HG03342 (cell line): Measurements from ENCODE around the gene PROK1.

Experiments used
- ATAC-seq: cut with Tn5 transposase; IDR thresholded peaks from one replicate; pipeline ENCODE4 v1.9.1; 2021; ENCODE audit warnings: mild to moderate bottlenecking, moderate library complexity; ENCODE audit not compliant: unreplicated experiment

The PROK1 gene

DNA sequence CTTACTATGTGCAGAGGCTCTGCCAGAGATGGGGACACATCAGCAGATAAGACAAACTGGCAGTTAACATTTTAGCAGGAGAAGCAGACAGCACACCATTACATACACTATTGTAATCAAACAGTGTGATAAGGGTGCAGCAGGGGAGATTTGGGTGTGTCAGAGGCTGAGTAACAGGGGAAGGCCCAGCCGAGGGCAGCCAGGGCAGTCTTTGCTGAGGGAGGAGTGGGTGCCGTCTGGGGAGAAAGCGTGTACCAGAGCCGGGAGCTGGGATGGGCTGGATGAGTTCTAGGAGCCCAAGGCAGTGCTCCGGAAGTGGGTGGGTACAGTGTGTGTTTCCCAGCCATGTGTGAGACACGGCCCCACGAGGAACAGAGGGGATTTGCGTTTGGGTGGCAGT lies 36.8 kb downstream of the PROK1 start:
- no peak for ATAC-seq

DNA sequence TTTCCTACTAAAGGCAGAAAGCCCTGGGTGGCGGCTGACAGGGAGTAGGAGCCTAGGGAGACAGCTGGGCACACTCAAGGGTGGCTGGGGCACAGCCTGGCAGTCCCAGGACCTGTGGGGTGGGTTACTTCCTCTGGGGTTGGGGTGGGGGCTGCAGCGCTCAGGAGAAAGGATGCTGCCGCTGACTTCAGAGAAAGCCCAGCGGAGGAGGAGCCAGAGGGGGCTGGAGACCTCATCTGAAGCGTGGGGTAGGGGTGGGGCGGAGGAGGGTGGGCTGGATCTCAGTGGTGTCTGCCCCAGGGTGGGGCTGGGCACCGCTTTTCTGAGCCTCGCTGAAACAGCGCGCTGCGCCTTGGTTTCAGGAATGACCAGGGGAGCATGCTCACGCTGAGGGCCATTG lies 37.2 kb downstream of the PROK1 start:
- no peak for ATAC-seq

DNA sequence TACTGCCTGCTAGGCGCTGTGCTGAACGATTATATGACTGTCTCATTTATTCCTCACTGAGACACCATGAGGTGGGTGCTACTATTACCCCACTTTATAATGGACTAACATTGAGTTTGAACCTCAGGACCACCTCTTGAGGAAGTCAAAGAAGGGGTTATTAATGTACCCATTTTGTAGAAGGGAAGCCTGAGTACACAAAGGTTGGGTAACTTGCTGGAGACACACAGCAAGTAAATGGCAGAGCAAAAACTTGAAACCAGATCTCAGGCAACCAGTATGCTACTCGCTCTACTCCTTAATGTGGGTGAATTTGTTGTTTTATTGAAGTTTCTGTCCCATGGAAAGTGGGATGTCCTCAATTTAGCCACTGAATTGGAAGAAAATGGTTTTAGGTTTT lies 37.9 kb downstream of the PROK1 start:
- no peak for ATAC-seq

DNA sequence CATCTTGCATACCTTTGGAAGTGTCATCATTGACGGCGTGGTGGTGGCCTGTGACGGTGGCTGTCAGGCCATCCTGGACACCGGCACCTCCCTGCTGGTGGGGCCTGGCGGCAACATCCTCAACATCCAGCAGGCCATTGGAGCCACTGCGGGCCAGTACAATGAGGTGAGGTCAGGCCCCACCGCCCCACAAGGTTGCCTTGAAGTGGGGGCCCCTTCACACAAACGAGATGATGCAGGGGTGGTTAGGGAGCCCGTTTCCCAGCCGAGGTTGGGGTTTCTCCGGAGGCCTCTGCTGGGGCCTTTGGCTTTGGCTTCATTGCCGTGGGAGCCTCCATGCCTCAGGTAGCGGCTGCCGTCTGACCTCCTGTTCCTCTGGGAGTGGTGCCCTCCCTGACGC lies 38.5 kb downstream of the PROK1 start:
- no peak for ATAC-seq

DNA sequence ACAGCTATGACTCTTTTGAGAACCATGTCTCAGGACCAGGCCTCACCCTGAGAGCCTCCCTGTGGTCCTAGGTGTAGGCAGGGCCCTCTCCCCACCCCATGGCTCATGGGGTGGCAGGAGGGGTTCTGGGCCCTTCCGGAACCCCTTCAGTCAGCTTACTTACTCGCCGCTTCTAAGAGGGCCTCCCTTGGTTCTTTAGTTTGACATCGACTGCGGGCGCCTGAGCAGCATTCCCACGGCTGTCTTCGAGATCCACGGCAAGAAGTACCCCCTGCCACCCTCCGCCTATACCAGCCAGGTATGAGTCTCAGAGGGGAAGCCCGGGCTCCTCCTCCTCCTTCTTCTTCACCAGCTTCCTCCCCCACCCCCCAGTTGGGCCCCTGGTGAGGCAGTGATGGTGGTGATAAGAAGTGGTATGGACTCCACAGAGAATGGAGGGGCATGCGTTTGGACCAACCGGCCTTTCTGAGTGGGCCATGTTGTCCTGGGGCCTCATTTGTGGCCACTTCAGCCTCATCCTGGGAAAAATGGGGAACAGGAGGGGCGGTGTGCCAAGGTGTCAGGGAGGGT lies 39.1 kb downstream of the PROK1 start:
- ATAC-seq = no peak

DNA sequence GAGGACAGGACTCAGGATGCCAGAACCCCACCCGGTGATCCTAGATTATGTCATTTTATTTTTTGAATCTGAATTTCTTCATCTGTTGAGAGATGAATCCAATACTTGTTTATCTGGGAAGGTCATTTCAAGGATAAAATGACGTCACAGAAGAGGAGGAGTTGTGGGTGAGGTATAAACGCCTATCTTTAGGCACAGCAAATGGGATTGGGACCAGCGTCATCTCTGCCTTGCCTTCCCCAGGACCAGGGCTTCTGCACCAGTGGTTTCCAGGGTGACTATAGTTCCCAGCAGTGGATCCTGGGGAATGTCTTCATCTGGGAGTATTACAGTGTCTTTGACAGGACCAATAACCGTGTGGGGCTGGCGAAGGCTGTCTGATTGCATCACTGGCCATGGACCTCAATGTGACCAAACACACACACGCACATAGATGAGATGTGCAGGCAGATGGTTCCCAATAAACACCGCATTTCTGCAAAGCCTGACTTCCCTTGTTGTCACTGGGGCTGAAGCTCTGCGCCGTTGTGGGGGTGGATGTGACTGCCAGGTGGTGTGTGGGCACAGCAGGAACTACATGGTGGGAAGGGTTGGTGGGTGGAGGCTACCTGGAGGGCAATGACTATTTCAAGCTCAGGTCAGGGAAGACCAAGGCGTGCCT lies 40.0 kb downstream of the PROK1 start:
- ATAC-seq = no peak

DNA sequence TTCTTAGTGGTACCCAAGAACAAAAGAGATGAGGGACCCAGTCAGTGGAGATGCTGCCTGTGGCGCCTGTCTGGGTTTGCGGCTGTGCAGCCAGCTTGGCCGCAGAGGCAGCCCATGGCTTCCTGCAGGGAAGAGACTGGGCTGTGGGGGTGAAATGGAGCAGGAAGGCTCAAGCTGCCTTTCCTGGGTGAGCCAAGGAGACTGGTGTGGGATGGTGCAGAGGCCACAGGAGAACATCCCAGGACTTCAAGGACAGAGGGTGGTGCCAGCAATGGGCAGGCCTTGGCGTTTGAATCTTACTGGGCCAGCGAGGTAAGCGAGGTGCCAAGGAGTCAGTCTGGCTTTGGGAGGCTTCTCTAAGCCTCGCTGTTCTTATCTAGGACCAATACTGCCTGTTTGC lies 41.6 kb downstream of the PROK1 start:
- no peak for ATAC-seq

DNA sequence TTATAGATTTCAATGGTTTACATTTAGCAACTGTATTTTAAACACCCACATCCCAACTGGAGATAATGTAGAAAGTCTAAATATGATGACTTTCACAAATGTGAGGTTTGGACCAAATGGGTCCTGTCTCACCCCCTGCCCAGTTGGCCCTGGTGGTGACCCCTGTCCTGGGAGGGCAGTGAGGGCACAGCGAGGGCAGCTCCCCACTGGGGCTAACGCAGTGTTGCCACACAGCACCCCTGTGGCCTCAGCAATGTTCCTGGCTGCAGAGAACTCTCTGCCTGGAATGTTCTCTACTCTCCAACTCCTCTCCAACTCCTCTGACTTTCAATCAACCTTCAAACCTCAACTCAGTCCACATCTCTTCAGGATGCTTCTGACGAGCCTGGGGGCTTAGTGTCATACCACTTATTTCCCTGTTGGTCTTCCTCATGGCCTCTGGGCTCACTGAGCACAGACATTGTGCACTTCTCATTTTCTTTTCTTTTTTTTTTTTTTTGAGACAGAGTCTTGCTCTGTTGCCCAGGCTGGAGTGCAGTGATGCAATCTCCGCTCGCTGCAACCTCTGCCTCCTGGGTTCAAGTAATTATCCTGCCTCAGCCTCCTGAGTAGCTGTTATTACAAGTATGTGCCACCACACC lies 42.2 kb downstream of the PROK1 start:
- no peak for ATAC-seq

DNA sequence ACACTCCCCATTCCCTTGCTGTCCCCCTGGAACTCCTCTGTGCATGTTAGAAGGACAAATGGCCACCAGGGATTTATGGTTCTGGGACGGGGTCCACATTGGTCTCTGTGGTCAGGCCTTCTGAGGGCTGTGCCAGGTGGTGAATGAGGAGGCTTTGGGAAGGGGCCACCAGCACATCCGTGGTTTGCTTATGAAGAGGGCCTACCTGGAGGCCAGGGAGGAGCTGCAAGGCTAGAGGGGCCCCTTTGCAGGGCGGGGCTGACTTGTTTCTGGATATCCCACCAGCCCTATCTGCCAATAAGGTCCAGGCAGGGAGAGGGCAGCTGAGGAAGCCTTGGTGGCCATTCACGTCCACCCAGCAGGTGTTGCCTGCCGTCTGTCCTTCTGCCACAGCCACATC lies 43.1 kb downstream of the PROK1 start:
- ATAC-seq = no peak

DNA sequence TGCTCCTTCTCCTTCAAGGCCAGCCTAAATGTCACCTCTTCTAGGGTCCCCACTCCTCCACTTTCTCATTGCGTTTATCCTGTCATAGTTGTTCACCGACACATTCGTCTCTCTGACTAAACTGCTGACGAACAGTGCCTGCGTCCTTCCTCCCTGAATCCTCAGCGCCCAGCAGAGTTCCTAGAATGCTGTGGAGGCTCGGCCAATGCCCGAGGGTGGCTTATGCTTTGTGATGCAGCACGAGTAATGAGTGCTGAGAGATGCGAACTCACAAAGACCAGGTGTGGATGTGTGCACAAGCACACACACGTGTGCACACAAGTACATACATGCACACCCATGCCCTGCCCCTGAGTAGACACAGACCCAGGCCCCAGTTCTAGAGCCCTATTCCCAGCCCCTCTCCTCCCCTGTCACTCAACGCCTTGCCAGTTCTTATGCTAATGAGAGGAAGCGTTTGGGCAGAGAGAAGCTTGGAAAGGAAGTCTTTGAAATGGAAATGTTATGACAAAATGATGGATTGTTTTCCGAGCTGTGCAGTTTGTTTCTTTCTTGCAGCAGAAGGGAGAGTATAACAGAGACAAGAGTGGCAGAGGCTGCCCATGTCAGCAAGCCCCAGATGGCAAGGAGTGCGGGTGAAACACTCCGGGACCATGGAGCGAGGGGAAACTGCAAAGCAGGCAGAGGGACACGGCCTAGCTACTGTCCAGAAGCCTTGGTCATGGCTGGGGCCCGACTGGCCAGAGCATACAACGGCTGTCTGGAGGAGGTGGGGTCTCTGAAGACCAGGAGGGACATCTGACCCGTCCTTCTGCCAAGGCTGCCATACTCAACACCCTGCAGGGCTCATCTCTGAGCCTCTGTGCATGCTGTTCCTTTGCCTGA lies 43.8 kb downstream of the PROK1 start:
- no peak for ATAC-seq

DNA sequence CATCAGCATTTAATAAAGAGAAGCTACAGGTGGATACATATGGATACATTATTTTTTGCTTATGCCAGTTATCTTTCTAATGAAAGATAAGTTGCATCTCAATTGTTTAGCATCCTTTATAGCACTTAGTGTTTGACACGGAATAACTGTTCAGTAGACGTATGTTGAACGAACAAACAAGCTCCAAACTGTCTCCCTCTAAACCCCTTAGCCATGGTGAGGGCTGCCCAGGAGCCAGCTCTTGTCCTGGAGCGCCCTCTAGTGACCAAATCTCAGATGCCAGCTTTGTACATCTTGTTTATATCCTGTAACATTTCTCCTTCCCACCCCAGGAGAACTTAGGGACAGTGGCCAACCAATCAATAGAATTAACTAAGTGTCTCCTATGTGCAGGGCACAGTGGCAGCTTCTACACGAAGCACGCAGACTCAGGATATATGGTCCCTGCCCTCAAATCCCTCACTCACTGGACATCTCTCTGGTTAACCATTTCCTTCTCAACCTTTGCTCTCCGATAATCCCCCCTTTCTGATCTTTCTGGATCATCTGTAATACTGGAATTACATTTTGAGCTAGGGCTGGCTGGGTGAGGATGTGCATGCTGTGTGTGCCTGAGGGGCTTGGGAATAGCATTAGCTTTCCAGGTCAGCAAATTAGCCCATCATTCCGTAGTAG lies 45.1 kb downstream of the PROK1 start:
- ATAC-seq = peak; percentile 57

DNA sequence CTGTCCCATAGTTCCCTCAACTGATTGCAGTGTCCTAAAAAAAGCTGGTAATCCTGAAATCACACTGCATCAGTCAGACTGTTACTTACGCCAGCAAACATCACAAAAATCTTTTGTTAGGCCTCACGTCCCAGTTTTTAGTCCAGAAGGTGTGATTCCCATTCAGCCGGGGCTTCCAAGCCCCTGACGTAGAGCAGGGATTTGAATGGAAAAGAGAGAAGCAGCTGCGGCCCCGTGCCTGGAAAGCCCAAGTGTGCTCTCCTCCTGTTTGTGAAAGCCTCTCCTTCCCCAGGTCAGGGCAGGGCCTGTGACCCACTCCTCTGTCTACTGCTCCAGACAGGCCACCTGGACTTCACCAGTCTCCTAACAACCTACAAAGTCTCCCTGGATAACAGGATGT lies 47.3 kb downstream of the PROK1 start:
- ATAC-seq = no peak

DNA sequence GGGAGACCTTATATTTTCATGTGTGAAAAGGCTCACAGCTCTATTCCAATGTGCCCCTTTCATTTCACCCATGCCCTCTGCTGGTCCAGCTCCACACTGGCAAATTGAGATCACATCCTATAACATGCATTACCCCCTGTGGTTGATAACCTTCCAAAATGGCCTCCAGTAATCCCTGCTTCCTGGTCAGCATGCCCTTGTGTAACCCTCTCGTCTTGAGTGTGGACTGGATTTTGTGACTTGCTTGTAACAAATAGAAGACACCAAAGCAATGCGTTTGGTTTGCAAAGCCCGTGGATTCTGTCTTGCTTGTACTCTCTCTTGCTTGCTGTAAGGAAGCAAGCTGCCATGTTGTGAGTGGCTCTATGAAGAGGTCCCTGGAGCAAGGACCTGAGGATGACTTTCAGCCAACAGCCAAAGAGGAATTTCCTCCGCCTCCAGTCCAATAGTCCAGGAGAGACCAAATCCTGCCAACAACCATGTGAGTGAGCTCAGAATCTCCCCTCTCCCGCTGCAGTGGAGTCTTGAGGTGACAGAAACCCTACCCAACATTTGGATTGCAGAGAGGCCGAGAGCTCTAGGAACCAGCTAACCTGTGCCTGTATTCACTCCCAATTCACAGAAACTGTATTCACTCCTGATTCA lies 50.7 kb downstream of the PROK1 start:
- ATAC-seq = no peak

DNA sequence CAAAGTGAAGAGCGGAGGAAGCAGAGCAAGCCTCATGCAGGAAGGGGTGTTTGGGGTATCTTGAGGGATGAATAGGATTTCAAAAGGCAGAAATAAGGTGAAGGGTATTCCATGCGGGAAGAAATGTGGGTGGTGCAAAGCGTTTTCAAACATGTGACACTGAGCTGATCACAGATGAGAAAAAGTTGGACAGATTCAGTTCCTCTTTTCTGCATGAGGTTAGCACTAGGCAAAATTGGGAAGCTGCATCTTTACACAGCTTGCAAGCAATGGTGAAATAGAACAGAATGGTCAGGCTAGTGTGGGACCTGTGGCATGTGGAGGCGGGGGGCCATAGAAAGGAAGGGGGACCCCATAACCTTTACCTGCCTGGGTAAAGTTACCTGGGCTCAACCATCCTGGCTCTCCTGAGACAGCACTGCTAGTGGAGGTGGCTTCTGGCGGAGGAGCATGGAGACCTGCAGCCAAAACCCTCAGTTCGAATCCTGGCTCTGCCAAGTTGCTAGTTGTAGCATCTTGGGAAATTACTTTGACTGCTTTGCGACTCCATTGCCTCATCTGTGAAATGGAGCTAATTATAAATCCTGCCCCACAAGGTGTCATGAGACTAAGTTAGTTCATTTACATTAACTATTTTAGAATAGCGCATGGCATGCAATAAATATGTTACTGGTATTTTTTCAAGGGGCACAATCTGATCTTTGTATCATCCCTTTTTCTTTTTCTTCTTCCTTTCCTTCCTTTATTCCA lies 51.6 kb downstream of the PROK1 start:
- ATAC-seq = no peak

DNA sequence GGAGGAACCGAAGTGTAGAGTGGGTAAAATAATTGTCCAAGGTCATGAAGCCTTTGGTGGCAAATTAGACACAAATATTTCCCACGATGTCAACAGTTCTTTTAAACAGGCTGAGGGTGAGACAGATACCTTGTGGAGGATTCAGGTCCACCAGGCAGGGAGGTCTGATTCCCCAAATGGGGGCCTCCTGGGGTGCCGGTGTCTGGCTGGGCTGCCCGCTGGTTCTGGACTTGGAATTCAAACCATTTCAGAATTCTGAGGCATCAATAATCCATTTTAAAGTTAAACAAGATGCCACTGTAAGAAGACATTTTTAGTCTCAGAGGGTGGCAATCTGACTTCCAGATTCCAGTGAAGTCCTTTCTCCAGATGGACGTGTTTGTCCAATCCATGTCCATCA lies 52.5 kb downstream of the PROK1 start:
- no peak for ATAC-seq

DNA sequence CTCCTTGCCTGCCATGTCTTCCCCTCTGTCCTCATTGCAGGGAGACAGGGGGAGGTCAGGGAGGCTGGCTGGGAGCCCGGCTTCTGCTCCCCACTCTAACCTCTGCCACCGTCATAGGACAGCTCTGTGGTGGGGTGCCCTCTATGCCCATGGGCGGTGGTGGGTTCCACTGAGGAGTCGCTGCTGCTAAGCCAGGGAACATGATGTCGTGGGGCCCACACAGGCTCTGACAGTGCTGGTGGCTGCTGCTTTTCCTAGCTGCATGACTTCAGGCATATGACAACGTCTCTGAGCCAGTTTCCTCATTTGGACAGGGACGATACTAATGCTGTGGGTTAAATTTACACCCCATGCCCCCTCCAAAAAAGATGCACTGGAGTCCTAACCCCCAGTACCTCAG lies 53.3 kb downstream of the PROK1 start:
- ATAC-seq = no peak

DNA sequence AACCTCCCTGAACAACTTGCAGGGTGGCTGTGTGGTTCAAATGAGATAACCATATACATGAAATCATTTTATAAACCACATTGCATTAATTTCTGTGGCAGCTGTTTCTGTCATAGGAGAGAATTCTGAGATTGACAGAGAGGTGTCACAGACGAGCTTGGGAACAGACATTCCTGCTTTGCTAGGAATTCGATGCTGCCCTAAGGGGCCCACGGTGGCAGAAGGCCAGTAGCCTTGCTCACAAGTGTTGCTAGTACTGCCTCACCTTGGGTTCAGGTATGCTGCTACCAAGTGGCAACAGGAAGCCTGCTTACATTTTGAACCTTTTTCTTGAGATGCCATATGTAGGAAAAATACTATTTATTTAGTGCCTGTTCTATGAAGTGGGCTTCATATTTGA lies 54.6 kb downstream of the PROK1 start:
- no peak for ATAC-seq

DNA sequence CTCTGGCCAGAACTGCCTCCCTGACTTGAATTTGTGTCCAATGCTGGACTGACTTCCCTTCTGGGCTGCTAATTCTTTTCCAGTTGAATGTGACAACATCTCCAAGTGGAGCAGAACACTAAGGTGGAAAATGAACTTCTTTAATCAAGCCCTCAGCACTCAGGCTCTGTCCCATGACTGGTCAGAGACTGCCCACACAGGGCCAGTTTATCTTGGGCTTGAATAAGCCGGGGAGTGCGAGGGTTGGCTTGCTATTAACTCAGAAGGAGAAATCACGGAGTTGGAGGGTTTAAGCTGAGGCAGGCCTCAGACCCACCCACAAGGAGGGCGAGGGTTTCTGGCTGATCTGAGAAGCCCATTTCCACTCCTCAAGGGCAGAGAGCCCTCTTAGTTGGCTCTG lies 55.6 kb downstream of the PROK1 start:
- ATAC-seq = no peak
